Smooth muscle cell of the brain vasculature (primary cell): ENCODE data around the gene CEP57.
"Not testable (repeated sequence)": the region's sequence is repeated elsewhere in the genome, so short reads cannot be mapped to it uniquely, and the experiment has no call there.

Experiments used
- DNase-seq: peaks from one replicate; pipeline ENCODE4 v3.0.0-alpha.2; 2012; ENCODE audit warnings: low read depth, low spot score

CEP57 gene

DNA sequence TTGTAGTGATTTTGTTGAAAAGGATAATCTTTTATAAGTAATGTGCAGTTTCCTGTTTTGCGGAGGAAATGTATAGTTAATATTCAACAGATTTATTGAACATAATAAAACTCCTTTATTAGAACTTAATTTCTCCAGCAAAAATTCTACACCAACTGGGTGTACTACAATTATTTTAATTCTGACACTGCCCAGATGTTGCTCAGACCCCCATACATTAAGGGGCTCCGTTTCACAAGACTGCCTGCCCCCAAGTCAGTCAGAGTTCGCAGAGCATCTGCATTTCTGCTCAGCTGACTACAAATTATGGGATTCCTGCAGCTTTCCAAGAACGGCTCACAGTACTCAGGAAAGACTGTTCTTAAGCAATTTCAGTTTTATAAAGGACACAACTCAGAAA is 6.2 kb downstream of the CEP57 start:
- no peak for DNase-seq

DNA sequence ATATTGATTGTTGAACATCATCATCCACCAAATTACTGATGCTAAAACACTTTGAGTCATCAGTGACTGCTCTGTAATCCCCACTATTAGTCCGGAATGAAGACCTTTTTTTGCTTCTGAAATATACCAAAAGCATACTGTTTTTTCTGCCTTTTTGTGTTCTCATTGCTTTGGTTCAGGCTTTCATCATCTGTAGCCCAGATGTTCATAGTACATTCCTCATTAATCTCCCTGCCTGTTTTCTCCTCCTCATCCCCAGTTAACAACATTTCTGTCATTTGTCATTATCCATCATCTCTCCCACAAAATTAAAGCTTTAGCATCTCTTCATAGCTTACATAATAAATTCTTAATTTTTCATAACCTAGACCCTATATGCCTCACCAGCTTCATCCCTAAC is 9.2 kb downstream of the CEP57 start:
- DNase-seq = no peak

DNA sequence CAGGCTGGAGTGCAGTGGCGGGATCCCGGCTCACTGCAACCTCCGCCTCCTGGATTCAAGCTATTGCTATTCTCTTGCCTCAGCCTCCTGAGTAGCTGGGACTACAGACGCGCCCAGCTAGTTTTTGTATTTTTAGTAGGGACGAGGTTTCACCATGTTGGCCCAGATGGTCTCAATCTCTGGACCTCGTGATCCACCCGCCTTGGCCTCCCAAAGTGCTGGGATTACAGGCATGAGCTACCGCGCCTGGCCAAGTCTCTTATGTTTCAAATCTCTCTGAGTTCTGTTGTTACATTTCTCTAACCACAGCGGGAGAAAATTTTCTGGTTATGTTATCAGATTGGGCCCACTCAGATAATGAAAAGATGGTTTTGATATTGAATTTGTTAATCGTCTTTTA is 10.1 kb downstream of the CEP57 start:
- no peak for DNase-seq

DNA sequence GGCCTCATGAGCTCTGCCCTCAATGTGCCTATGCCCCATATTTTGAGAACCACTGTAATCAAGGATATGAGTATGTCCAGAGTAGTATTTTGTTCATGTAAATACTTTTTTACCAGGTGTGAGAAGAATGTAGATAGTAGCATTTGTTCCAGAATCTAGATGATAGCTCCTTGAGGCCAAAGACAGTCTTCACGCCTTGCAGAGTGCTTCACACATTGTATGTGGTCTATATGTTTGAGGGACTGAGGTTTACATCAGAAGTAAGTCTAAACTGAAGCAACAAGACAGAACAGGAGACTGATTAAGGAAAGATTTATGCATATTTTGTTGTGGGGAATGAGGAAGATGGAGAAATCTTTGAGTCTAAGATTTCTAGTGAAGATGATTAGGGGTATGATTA is 12.5 kb downstream of the CEP57 start:
- no peak for DNase-seq

DNA sequence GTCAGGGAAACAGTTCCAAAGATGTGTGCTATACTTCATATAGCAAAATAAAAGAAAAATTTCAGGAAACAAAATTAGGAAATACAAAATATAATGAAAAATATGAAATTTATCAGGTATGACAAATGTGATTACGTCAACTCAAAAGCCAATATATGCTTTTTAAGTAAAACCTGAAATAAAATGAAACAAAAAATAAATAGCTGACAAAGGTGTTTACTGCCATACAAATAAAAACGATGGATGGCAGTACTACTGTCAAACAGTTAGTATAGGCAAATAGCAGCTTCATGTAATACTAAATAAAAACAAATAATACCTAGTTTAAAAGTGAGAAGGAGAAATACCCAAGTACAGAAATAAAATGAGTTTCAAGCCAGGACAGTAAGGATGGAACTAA is 13.7 kb downstream of the CEP57 start:
- DNase-seq = no peak

DNA sequence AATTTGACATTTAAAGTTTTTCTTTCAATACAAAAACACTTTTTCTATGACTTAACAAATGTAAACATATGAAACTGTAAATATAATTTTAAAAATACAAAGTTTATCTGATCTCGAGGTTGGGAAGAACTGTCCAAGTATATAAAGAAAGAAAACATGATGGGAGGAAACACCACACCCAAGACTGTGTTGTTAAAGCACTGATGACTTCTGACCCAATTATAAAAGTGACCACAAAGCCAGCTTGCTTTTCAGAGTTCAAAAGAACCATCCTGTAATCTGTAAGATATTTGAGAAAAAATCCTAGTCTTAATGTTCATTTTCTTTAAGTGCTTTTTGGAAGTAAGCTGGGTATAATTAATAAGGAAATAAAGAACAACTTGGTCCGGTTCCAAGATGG is 15.6 kb downstream of the CEP57 start:
- DNase-seq = no peak

DNA sequence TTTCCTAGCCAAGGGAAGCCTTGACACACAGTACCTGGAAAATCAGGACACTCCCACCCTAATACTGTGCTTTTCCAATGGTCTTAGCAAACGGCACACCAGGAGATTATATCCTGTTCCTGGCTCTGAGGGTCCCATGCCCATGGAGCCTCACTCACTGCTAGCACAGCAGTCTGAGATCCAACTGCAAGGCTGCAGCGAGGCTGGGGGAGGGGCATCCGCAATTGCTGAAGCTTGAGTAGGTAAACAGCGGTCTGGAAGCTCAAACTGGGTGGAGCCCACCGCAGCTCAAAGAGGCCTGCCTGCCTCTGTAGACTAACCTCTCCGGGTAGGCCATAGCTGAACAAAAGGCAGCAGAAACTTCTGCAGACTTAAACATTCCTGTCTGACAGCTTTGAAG is 16.2 kb downstream of the CEP57 start:
- DNase-seq = not testable (repeated sequence)

DNA sequence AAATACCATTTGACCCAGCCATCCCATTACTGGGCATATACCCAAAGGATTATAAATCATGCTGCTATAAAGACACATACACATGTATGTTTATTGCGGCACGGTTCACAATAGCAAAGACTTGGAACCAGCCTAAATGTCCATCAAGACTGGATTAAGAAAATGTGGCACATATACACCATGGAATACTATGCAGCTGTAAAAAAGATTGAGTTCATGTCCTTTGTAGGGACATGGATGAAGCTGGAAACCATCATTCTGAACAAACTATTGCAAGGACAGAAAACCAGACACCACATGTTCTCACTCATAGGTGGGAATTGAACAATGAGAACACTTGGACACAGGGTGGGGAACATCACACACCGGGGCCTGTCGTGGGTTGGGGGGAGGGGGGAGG is 20.8 kb downstream of the CEP57 start:
- DNase-seq = not testable (repeated sequence)

DNA sequence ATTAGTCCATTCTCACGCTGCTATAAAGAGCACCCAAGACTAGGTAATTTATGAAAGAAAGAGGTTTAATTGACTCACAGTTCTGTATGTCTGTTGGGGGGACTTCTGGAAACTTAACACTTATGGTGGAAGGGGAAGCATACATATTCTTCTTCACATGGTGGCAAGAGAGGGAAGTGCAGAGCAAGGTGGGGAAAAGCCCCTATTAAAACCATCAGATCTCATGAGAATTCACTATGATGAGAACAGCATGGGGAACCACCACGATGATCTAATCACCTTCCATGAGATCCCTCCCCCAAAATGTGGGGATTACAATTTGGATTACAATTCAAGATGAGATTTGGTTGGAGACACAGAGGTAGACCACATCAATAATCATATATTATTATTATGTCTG is 25.7 kb downstream of the CEP57 start:
- DNase-seq = no peak

DNA sequence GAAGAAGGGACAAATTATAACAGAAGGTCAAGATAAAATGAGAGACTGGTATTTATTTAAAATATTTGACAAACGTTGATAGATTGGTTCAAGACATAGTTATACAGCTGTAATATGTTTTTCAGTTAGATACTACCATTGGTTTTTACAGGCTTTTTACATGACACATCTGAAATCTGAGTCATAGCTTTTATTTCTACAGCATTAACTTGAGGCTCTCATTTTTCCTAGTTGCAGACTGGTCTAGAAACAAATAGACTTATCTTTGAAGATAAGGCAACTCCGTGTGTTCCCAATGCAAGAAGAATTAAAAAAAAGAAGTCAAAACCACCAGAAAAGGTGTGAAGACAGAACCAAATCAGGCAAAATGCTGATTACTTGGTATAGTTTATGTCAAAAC is 31.3 kb downstream of the CEP57 start:
- no peak for DNase-seq

DNA sequence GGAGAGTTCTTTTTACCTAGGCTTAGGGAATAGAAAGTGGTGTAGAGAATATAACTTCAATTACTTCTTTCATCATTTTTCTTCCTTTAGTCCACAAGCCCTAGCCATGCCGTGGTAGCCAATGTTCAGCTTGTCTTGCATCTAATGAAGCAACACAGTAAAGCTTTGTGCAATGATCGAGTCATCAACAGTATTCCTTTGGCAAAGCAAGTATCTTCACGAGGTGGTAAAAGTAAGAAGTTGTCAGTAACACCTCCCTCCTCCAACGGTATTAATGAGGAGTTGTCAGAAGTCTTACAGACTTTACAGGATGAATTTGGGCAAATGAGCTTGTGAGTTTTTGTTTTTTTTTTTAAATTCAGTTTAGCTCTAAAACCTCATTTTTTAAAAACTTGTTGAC is 37.4 kb downstream of the CEP57 start:
- DNase-seq = no peak

DNA sequence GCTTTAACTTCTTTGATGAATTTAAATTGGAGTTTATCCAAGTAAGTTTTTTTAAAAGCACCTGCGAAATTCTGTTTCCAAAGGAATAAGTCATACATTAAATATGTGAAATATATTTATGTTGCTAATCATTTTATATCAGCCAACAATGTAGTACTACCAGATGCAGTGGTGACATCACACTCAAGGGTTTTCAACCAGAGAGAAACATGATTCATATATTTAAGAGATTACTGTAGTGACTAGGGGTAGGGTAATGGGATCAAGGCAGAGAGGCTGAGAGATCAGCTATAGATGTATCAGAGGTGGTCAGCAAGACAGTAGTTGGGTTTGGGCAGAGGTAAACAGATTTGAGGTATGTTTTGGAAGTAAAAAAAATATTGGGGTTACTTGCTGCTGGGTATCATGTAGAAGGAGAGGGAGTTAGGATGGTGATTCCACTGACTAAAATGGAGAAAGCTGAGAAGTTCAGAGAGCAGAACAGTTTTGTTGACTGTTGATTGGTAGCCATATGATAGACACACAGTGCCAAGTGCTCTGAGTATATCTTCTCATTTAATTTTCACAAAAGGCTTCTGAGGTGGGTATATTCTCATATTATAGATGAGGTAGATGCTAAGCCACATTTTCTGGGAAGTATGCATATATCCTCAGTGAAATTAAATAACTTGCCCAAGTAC is 39.4 kb downstream of the CEP57 start:
- DNase-seq = no peak

DNA sequence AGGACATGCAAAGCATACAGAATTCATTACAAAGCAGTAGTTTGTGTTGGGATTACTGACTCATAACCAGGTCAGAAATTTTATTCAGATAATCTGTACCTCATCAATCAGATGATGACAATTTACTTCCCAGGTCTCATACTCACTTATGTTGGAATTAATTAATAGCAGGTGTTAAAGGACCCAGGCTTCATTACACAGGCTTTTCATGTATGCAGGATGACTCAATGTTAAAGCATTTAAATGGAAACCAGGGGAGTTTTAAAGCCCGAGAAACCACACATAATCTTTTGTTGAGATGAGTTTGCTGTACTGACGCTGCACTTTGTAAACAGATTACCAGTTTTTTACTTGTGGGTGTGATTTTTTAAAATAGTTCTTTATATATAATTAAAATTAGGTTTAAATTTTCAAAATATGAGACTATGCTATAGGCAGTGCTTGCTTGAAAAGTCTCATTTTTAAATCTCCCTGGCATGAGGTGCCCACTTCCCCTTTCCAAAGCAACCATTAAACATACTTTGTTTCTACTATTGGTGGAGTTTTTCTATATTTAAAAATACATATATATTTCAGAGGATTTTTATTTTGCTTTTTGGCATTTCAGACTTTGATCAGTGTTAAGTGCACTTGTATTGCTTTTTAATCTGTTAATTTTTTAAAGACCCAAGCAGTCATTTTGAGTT is 41.0 kb downstream of the CEP57 start:
- DNase-seq = no peak

DNA sequence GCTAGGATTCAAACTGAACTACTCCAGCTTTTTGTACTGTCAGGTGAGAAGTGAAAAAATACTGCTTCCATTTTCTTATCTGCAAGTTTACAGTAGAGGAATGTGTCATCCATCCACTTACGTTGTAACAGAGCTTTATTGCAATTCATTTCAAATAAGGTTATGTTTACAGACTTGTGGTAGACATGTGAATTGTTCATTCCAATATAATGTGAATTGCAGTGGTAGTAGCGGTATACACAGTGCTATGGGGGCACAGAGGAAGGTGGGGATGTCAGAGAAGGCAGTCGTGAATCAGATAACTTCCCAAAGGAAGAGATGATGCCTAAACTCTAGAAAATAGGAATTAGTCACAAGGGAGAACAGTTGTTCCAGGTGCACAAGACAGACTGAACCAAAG is 42.5 kb downstream of the CEP57 start:
- no peak for DNase-seq

DNA sequence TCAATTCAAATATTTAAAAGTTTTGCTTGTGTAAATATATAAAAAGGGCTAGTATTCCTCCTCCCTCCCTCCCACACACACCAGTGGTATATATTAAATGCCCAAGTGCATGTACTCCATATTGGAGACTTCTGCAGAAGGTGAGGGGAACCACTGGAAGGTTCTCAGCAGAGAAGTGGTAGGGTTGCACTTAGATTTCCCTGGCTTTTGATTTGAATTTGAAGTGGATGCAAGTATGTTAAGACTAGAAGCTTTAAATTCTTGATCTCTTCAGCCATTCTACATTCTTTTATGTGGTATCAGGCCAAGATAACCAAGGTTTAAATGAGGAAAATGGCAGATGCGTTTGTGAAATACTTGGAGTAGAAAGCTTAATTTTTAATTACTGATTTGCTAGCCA is 43.1 kb downstream of the CEP57 start:
- no peak for DNase-seq

DNA sequence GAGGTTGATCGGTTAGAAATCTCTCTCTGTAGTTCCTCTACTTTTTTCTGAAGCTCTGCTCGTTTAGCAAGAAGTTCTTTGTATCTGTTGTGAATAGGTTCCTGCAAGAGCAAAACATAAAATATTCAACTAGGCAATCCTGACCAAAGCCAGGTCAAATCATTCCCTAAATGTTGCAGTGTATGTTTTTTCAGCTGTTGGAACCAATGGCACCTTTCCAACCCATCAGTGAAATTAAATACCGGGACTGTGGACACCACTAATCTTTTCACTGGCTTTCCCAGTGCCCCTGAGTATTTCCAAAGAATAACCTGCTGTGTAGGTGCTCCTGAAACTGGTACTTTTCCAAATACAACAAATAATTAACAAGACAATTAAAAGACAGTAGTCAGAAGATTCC is 45.1 kb downstream of the CEP57 start:
- DNase-seq = no peak

DNA sequence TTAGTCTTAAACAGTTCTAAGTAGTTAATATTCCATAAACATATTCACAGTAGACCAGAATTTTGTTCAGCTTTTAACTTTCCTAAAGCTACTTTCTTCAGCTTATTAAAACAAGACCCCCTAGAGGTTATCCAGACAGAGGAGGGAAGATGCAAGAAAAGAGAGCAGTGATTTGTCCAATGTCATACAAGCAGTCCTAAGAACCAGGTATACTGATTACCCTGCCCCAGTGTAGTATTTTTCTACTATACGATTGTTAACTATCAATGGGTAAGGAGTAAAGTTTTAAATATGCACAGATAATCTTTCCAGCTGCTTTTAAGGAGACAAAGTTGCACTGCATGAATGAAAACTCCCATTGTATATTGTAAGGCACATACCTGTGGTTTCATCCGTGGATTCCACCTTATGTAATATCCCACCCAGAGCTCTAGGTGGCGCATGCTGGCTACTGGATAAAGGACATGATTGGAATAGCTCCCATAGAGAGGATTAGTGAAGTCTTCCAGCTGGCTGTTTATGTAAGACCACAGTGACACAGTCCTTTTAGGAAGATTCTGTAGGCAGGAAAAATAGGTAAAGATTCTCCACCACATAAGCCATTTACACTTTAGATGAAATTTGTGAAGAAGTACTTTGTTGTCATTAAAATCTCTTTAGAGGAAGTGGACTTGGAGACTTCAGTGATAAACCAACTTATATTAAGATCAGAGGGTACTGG is 45.6 kb downstream of the CEP57 start:
- DNase-seq = peak; percentile 74

DNA sequence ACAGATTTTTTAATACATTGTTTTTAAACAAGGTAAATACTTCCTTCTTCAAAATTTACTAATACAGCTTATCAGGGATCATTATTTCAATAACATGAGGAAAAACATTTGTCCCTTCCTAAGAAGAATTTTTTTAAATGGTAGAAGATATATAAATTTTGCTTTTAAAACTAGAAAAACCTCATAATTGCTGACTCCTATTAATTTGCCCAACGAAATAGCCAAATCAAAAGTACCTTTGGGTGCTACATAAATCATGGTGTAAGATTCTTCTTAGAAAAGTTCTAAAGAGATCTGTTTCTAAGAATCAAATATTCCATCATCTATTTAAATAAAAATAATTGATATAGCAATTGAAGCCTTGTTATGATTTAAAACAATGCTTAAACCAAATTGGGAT is 54.9 kb downstream of the CEP57 start:
- DNase-seq = no peak

DNA sequence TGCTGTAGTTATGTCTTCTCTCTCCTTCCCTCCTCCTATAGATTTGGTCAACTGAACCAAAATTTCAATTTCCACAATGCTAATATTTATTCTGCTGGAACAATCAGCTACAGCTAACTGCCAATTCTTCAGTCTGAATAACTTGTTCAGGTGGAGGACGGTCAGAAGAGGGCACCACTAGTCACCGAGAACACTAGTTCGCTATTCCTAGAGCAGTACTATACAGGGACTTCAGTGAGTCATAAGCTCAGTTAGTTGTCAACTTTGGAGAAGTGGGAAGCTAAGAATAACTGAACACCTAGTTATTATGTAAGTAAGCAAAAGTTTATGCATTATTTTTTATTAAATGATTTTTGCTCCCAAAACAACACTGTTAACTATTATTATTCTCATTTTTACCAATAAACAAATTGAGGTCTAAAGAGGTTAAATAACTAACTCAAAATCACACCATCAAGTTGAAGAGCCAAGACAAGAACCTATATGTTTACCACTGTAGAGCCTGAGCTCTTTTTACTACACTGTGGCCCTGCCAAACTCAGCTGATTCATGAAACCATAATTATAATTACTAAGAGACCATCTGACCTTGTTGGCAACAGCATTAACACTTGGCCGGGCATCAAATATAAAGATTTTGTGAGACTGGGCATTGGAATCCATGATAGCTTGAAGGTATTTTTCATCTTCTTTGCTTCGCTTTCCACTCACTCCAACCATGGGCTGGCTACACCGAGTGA is 59.0 kb downstream of the CEP57 start:
- DNase-seq = no peak

DNA sequence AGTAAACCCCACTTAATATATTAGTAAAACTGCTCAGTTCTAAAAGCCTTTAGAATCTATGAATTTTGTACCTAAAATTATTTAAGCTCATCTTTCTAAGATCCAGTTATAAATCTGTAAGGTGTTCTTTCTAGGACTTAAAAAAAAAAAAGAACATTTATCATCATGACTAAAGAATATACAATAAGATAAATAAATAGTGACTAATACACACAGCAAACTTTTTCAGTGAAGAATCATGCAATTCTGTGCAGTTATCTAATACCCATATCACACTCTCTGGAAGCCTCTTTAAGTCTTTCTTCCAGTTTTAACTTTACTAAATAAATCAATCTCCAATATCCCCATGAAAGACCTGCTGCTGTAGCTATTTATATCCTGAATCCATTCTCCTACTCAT is 59.8 kb downstream of the CEP57 start:
- no peak for DNase-seq

DNA sequence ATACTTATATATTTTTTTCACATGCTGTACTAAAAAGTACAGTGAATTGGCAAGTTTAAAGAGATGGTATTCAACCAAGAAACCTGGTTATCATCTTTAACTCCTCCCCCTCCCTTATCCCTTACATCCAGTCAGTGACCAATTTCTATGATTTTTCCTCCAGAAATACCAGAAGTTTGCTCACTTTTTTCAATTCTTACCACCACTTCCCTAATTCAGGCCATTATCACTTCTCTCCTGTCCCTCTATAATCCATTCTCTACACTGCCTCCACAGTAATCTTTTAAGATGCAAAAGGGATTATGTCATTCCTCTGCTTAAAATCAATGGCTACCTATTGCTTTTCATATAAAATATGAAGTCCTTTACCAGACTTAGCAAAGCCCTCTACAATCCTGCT is 62.8 kb downstream of the CEP57 start:
- DNase-seq = no peak

DNA sequence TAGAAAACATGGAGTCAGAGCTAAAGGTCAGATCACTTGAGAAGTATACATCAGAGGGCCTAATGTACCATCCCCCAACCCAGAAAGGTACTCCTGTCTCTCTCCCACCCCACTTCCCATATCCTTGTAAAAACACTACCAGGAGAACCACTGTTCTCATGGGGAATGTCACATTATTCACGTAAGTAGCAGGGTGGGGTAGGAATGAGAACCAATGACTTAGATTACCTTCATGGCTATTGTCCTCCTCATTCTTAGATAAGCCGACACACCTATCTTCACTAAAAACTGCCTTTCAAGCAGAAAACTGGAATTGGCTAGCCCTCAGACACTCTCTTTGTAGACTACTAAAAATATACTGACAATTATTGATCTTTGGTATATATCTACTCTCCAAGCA is 63.6 kb downstream of the CEP57 start:
- no peak for DNase-seq
